AG04450 (cell line): ENCODE measurements around the gene CGREF1. TPM values are rescaled to one million over a fixed set of nuclear protein-coding genes. Genes with fewer than 3 reads are reported as not detected.

Experiments
- CTCF ChIA-PET: fragments of 300-600, 350-600 bp; formaldehyde crosslinking; extraction: SDS; loops from one replicate; lab custom pipeline; 2022; ENCODE audit warnings: antibody characterized with exemption, inconsistent platforms; lab: Charles Lee
- POLR2A ChIA-PET: fragments of 350-600 bp; formaldehyde crosslinking; extraction: SDS; loops from one replicate; lab custom pipeline; 2021; ENCODE audit warnings: antibody characterized with exemption, inconsistent platforms; lab: Yijun Ruan, JAX
- DNase-seq: peaks from one replicate; pipeline ENCODE4 v3.0.0-alpha.2; 2011; ENCODE audit warnings: low read depth, low spot score
- H3K27ac ChIP-seq: one replicate; pipeline ENCODE4 v1.5.1; 2012; ENCODE audit warnings: low read depth, low read length, control low read depth
- H3K27me3 ChIP-seq: one replicate; pipeline ENCODE4 v1.6.0; 2012; ENCODE audit warnings: low read length; ENCODE audit not compliant: control insufficient read depth, insufficient read depth
- H3K4me3 ChIP-seq: 2 replicates; pipeline ENCODE4 v1.5.1; 2011; ENCODE audit warnings: mild to moderate bottlenecking, low read depth, low read length, control low read depth
- H3K9me3 ChIP-seq: 2 replicates; pipeline ENCODE4 v1.5.1; 2012; ENCODE audit warnings: low read length; ENCODE audit not compliant: control insufficient read depth, insufficient read depth
- CTCF ChIP-seq: IDR thresholded peaks from 2 replicates; pipeline ENCODE4 v1.5.1; 2011; ENCODE audit warnings: low read depth, low read length, control low read depth, inconsistent platforms
- polyA plus RNA-seq: library from polyadenylated mRNA; depleted of rRNA; stranded (reverse); fragments of >200 nt; gene quantifications from 2 replicates; pipeline ENCODE4 v1.2.3, GENCODE V29; 2011

Gene CGREF1
- polyA plus RNA-seq, 1 experiment = 0.71 TPM

- no peak for TF ChIP-seq CTCF
- DNase-seq = no peak
- ChIA-PET CTCF (interaction anchor here (0.8 to 1.7 kb wide), 3 partner anchors 12 to 228 kb away, joined by 3 to 5 read pairs (median 3); partner anchors contain the start of gene KHK), POLR2A (no interaction called here)
- peak overlapping the region; percentile 57 for H3K27ac ChIP-seq
- H3K4me3 ChIP-seq = no peak overlapping the region
- peaks cover 2% of the 10 kb centered on the region; the same call in 1 of the 2 replicates for H3K9me3 ChIP-seq
- H3K27me3 ChIP-seq = no peaks in the 10 kb centered on the region
Measured at GRCh38 chr2:27074738-27075565, 44.0 kb downstream of the CGREF1 start.

- H3K9me3 ChIP-seq = peaks cover 2% of the 10 kb centered on the region; the same call in 1 of the 2 replicates
- no peak overlapping the region for H3K4me3 ChIP-seq
- DNase-seq = no peak
- TF ChIP-seq CTCF = no peak
- CTCF ChIA-PET = interaction anchor here (1.7 kb wide), 1 partner anchor 227 kb away, joined by 5 read pairs; no protein-coding TSS in a partner anchor
- H3K27ac ChIP-seq = no peak overlapping the region
- POLR2A ChIA-PET = interaction anchor here (0.7 kb wide), 1 partner anchor 102 kb away, joined by 6 read pairs; no protein-coding TSS in a partner anchor
- no peaks in the 10 kb centered on the region for H3K27me3 ChIP-seq
Measured at GRCh38 chr2:27073782-27074181, 45.1 kb downstream of the CGREF1 start.

- no peak for DNase-seq
- Histone ChIP-seq H3K27ac (peak overlapping the region; percentile 99), H3K9me3 (peaks cover 2% of the 10 kb centered on the region; the same call in 1 of the 2 replicates), H3K27me3 (no peaks in the 10 kb centered on the region), H3K4me3 (no peak overlapping the region)
- TF ChIP-seq CTCF = no peak
- CTCF ChIA-PET = interaction anchor here (0.8 to 1.7 kb wide), 3 partner anchors 8 to 226 kb away, joined by 4 to 5 read pairs (median 4); no protein-coding TSS in a partner anchor
- POLR2A ChIA-PET = interaction anchor here (1.0 to 2.8 kb wide), 5 partner anchors 8 to 21 kb away, joined by 3 to 41 read pairs (median 15); partner anchors contain the start of genes AGBL5 and KHK
Measured at GRCh38 chr2:27072920-27073319, 46.0 kb downstream of the CGREF1 start.

GRCh38 chr2:27071990-27072830 lies 46.7 kb downstream of the CGREF1 start:
- Histone ChIP-seq H3K9me3 (peaks cover 2% of the 10 kb centered on the region; the same call in 1 of the 2 replicates), H3K4me3 (peak overlapping the region; percentile 66), H3K27ac (peak overlapping the region; percentile 99), H3K27me3 (no peaks in the 10 kb centered on the region)
- TF ChIP-seq CTCF = no peak
- CTCF ChIA-PET = interaction anchor here (1.1 to 1.9 kb wide), 2 partner anchors 9 kb away, joined by 4 to 6 read pairs; no protein-coding TSS in a partner anchor
- POLR2A ChIA-PET = interaction anchor here (0.6 to 2.8 kb wide), 9 partner anchors 9 to 673 kb away, joined by 3 to 41 read pairs (median 10); partner anchors contain the start of genes AGBL5 and KHK
- peak; percentile 73 for DNase-seq
